Progenitor cell of endocrine pancreas (in vitro differentiated cells): Measurements from ENCODE around the gene FLNA. TPM values are rescaled to one million over a fixed set of nuclear protein-coding genes. Genes with fewer than 3 reads are reported as not detected.

Experiments
- DNase-seq: peaks from one replicate; pipeline ENCODE4 v3.0.0; 2021; ENCODE audit warnings: low spot score; ENCODE audit not compliant: unreplicated experiment
- H3K27ac Mint-ChIP-seq: 2 replicates; pipeline ENCODE4 v1.8.0; 2021; ENCODE audit warnings: mild to moderate bottlenecking, moderate library complexity, mixed read lengths
- H3K27me3 Mint-ChIP-seq: 2 replicates; pipeline ENCODE4 v1.8.0; 2021; ENCODE audit warnings: mixed read lengths
- H3K36me3 Mint-ChIP-seq: 2 replicates; pipeline ENCODE4 v1.8.0; 2022; ENCODE audit warnings: mixed read lengths; ENCODE audit not compliant: insufficient read depth
- H3K4me1 Mint-ChIP-seq: 2 replicates; pipeline ENCODE4 v1.8.0; 2021; ENCODE audit warnings: low read depth, mixed read lengths
- H3K4me3 Mint-ChIP-seq: 2 replicates; pipeline ENCODE4 v1.8.0; 2021; ENCODE audit warnings: low read depth, mild to moderate bottlenecking, moderate library complexity, mixed read lengths
- H3K9me3 Mint-ChIP-seq: 2 replicates; pipeline ENCODE4 v1.8.0; 2021; ENCODE audit warnings: low read depth, mixed read lengths
- CTCF ChIP-seq: fragments of 200-600 bp; sonication (generic); IDR thresholded peaks from one replicate; pipeline ENCODE4 v1.5.0; 2021; ENCODE audit warnings: antibody characterized with exemption, mild to moderate bottlenecking; ENCODE audit not compliant: unreplicated experiment
- total RNA-seq: library from RNA; stranded (reverse); gene quantifications from 2 replicates; pipeline ENCODE4 v1.2.1, GENCODE V29; 2021

The FLNA gene
- total RNA-seq, 1 donor from 2014 or later, result 777 TPM

DNA sequence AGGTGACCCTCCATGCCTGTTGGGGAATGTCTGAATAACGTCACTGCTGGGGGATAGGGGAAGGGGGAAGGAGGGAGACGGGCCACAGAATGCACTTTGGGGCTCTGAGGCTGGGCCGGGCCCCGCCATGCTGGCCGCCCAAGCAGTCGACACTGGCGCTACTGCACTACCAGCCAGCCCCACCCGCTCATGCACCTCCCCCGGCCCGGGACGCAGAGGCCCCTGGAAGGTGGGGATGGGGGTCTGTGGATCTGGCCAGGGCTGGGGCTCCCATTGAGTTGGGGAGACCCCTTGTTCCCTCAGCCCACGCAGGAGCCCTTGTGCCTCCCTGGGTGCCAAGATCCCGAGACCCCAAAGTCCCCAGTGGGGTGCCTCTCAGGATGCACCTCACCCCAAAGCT, 17.8 kb downstream of the FLNA start:
- Mint-ChIP-seq H3K27me3 (no peaks in the 10 kb centered on the region), H3K4me3 (no peak overlapping the region), H3K9me3 (peaks cover 3% of the 10 kb centered on the region), H3K4me1 (no peaks in the 10 kb centered on the region), H3K36me3 (peaks cover 3% of the 10 kb centered on the region), H3K27ac (no peak overlapping the region)
- no peak for DNase-seq
- no peak for TF ChIP-seq CTCF

DNA sequence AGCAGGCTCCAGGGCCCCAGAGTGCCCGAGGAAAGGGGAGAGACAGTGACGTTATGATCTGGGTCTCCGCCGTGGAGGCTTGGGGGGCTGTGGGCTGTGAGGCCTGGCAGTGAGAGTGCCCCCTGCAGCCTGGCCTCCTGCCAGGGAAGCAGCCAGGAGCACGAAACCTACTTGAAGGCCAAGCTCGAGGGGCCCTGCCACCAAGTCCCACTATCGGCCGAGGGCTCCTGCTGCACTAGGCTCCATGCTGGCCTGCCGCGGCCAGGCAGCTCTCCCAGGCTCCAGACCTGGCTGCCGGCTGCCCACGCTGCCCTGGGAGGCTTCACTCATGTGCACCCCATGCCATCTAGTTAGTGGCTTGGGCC, 18.7 kb downstream of the FLNA start:
- Mint-ChIP-seq H3K4me1 (no peaks in the 10 kb centered on the region), H3K27ac (no peak overlapping the region), H3K4me3 (no peak overlapping the region), H3K27me3 (no peaks in the 10 kb centered on the region), H3K9me3 (peaks cover 3% of the 10 kb centered on the region), H3K36me3 (peaks cover 3% of the 10 kb centered on the region)
- no peak for DNase-seq
- TF ChIP-seq CTCF, result no peak

- Mint-ChIP-seq H3K27ac (no peak overlapping the region), H3K4me3 (no peak overlapping the region), H3K27me3 (no peaks in the 10 kb centered on the region), H3K9me3 (peaks cover 3% of the 10 kb centered on the region), H3K36me3 (peaks cover 3% of the 10 kb centered on the region), H3K4me1 (no peaks in the 10 kb centered on the region)
- no peak for DNase-seq
- TF ChIP-seq CTCF, result no peak
Measured at GRCh38 chrX:154355094-154355775, 19.2 kb downstream of the FLNA start.

- Mint-ChIP-seq H3K4me1 (no peaks in the 10 kb centered on the region), H3K27me3 (no peaks in the 10 kb centered on the region), H3K36me3 (peaks cover 3% of the 10 kb centered on the region), H3K27ac (no peak overlapping the region), H3K4me3 (no peak overlapping the region), H3K9me3 (peaks cover 3% of the 10 kb centered on the region)
- no peak for DNase-seq
- TF ChIP-seq CTCF, result no peak
Measured at GRCh38 chrX:154354516-154354915, 19.9 kb downstream of the FLNA start.

DNA sequence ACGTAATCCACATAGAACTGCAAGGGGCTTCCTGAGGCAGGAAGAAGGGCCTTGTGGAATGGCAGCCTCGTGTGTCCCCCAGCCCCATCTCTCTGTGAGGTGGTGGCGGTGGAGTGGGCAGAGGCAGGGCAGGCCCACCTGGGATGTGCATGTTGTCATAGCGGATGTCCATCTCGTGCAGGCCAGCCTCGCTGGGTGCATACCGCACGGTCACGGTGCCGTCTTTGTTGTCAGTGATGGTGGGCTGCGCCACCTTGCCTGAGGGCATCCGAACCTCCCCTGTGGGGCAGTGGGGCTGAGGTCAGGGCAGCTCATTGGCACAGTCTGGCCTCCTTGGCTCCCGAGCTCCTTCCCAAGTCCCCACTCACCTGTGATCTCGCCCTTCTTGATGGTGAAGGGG, 20.4 kb downstream of the FLNA start:
- no peak for TF ChIP-seq CTCF
- H3K9me3 Mint-ChIP-seq, result peaks cover 3% of the 10 kb centered on the region
- no peak overlapping the region for H3K27ac Mint-ChIP-seq
- no peaks in the 10 kb centered on the region for H3K27me3 Mint-ChIP-seq
- no peak for DNase-seq
- H3K4me1 Mint-ChIP-seq, result no peaks in the 10 kb centered on the region
- H3K4me3 Mint-ChIP-seq, result no peak overlapping the region
- H3K36me3 Mint-ChIP-seq, result peaks cover 3% of the 10 kb centered on the region
